ENCODE measurements around the gene FSD1.

Gene FSD1

GRCh38 chr19:4357095-4357797 is 52.8 kb downstream of the FSD1 start:
- no peak for DNase-seq (ENCODE audit: low read depth)
- TF ChIP-seq CTCF (conservative IDR thresholded peaks at IDR 0.05; ENCODE audit: low read depth, low read length), result no peak
- H3K4me3 ChIP-seq (ENCODE audit: low read length), result no peak overlapping the region

- no peak for TF ChIP-seq CTCF (conservative IDR thresholded peaks at IDR 0.05; ENCODE audit: low read depth, low read length)
- no peak overlapping the region for H3K4me3 ChIP-seq (ENCODE audit: low read length)
- DNase-seq (ENCODE audit: low read depth), result no peak
Observed at GRCh38 chr19:4357921-4358326, 53.5 kb downstream of the FSD1 start.

- no peak for DNase-seq (ENCODE audit: low read depth)
- H3K4me3 ChIP-seq (ENCODE audit: low read length), result no peak overlapping the region
- TF ChIP-seq CTCF (conservative IDR thresholded peaks at IDR 0.05; ENCODE audit: low read depth, low read length), result no peak
Observed at GRCh38 chr19:4358709-4359626, 54.6 kb downstream of the FSD1 start.

GRCh38 chr19:4359627-4360000 is 55.2 kb downstream of the FSD1 start:
- TF ChIP-seq CTCF (conservative IDR thresholded peaks at IDR 0.05; ENCODE audit: low read depth, low read length), result no peak
- DNase-seq (ENCODE audit: low read depth), result no peak
- no peak overlapping the region for H3K4me3 ChIP-seq (ENCODE audit: low read length)

- no peak for DNase-seq (ENCODE audit: low read depth)
- H3K4me3 ChIP-seq (ENCODE audit: low read length), result no peak overlapping the region
- TF ChIP-seq CTCF (conservative IDR thresholded peaks at IDR 0.05; ENCODE audit: low read depth, low read length), result no peak
Observed at GRCh38 chr19:4360081-4360569, 55.7 kb downstream of the FSD1 start.

- TF ChIP-seq CTCF (conservative IDR thresholded peaks at IDR 0.05; ENCODE audit: low read depth, low read length), result no peak
- DNase-seq (ENCODE audit: low read depth), result no peak
- H3K4me3 ChIP-seq (ENCODE audit: low read length), result no peak overlapping the region
Observed at GRCh38 chr19:4360641-4361151, 56.3 kb downstream of the FSD1 start.
